IMR-90 (cell line): Measurements from ENCODE around the gene PYCARD.

ENCODE experiments used
- ELK1 ChIP-seq: fragments of 150-350 bp; IDR thresholded peaks from 2 replicates; pipeline ENCODE4 v1.6.1; 2016; ENCODE audit warnings: low read depth, mild to moderate bottlenecking, low read length, moderate library complexity, borderline replicate concordance
- POLR2A ChIP-seq: IDR thresholded peaks from 2 replicates; pipeline ENCODE4 v1.6.1; 2012; ENCODE audit warnings: mild to moderate bottlenecking, low read depth, low read length
- USF2 ChIP-seq: fragments of 150-350 bp; IDR thresholded peaks from 2 replicates; pipeline ENCODE4 v1.6.1; 2017; ENCODE audit warnings: mild to moderate bottlenecking, antibody characterized with exemption, low read length, low read depth
- TF ChIP-seq, protein P1 (sequence below): conservative IDR thresholded peaks from 2 replicates; pipeline ENCODE4 v1.5.1; 2012; ENCODE audit warnings: mild to moderate bottlenecking, low read depth, low read length, improper control_type of control experiment

DNA sequence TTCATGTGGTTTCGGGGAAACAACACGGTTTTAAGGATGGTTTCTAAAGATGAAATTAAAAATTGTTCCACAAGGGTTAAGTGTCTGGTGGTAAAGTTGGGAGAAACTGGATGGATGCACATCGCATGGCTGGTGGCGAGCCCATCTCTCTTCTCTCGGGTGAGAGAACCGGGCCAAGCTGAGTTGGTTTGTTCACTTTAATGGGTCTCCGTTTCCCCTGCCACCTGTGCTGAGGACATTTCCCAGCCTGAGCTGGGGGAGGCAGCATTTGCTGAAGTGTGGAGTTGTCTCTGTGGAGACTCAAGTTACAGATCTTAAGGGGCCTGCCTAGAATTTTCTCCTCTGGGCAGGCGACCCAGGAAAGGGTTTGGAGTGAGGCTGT is 14.8 kb downstream of the PYCARD start:
- TF ChIP-seq, protein P1, sequence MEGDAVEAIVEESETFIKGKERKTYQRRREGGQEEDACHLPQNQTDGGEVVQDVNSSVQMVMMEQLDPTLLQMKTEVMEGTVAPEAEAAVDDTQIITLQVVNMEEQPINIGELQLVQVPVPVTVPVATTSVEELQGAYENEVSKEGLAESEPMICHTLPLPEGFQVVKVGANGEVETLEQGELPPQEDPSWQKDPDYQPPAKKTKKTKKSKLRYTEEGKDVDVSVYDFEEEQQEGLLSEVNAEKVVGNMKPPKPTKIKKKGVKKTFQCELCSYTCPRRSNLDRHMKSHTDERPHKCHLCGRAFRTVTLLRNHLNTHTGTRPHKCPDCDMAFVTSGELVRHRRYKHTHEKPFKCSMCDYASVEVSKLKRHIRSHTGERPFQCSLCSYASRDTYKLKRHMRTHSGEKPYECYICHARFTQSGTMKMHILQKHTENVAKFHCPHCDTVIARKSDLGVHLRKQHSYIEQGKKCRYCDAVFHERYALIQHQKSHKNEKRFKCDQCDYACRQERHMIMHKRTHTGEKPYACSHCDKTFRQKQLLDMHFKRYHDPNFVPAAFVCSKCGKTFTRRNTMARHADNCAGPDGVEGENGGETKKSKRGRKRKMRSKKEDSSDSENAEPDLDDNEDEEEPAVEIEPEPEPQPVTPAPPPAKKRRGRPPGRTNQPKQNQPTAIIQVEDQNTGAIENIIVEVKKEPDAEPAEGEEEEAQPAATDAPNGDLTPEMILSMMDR, result no peak
- TF ChIP-seq POLR2A (no peak), ELK1 (no peak), USF2 (no peak)
